Testis (tissue), 2 donors: ENCODE data around the gene HEATR5A.

Experiments
- CTCF ChIP-seq, 3 experiments: fragments of 450-650 bp in 2 of 3; fragments of 200-600 bp in 1 of 3; sonication (generic) in 1 of 3; IDR thresholded peaks; one replicate each; pipeline ENCODE4 v1.5.1; 2016 to 2019; ENCODE audit warnings: antibody characterized with exemption in 3 of 3, mild to moderate bottlenecking in 2 of 3, moderate library complexity in 1 of 3
- POLR2A ChIP-seq: fragments of 450-650 bp; IDR thresholded peaks from one replicate; pipeline ENCODE4 v1.6.1; 2017; ENCODE audit warnings: antibody characterized with exemption, mild to moderate bottlenecking, moderate library complexity

GRCh38 chr14:31307198-31307597, 113.2 kb downstream of the HEATR5A start:
- TF ChIP-seq CTCF (IDR thresholded peaks at IDR 0.05) (no peak), POLR2A (no peak)
